Endothelial cell (in vitro differentiated cells): ENCODE measurements around the gene GPR119. TPM values are rescaled to one million over a fixed set of nuclear protein-coding genes. Genes with fewer than 3 reads are reported as not detected.
"Not testable (repeated sequence)": the region's sequence is repeated elsewhere in the genome, so short reads cannot be mapped to it uniquely, and the experiment has no call there.

Experiments
- DNase-seq: peaks from one replicate; pipeline ENCODE4 v3.0.0; 2021; ENCODE audit warnings: low spot score
- H3K27ac Mint-ChIP-seq: one replicate; pipeline ENCODE4 v1.8.0; 2021; ENCODE audit warnings: mixed read lengths, inconsistent platforms; ENCODE audit not compliant: unreplicated experiment
- H3K27me3 Mint-ChIP-seq: one replicate; pipeline ENCODE4 v1.8.0; 2021; ENCODE audit warnings: mild to moderate bottlenecking, moderate library complexity, mixed read lengths, inconsistent platforms; ENCODE audit not compliant: unreplicated experiment
- H3K36me3 Mint-ChIP-seq: one replicate; pipeline ENCODE4 v1.8.0; 2021; ENCODE audit warnings: mild to moderate bottlenecking, low read depth, mixed read lengths, inconsistent platforms; ENCODE audit not compliant: unreplicated experiment
- H3K4me1 Mint-ChIP-seq: one replicate; pipeline ENCODE4 v1.8.0; 2021; ENCODE audit warnings: mild to moderate bottlenecking, mixed read lengths, inconsistent platforms; ENCODE audit not compliant: unreplicated experiment
- H3K4me3 Mint-ChIP-seq: one replicate; pipeline ENCODE4 v1.8.0; 2021; ENCODE audit warnings: mild to moderate bottlenecking, mixed read lengths, inconsistent platforms; ENCODE audit not compliant: unreplicated experiment
- H3K9me3 Mint-ChIP-seq: one replicate; pipeline ENCODE4 v1.8.0; 2021; ENCODE audit warnings: mixed read lengths, inconsistent platforms; ENCODE audit not compliant: unreplicated experiment
- CTCF ChIP-seq: fragments of 200-600 bp; sonication (generic); IDR thresholded peaks from one replicate; pipeline ENCODE4 v1.5.0; 2021; ENCODE audit warnings: antibody characterized with exemption; ENCODE audit not compliant: unreplicated experiment
- total RNA-seq: library from RNA; stranded (reverse); fragmentation: NEBNext Ultra II Directional; extraction: Animal tissue kit (Norgen Biotek cat#: 25700); gene quantifications from one replicate; pipeline ENCODE4 v1.2.1, GENCODE V29; 2021; ENCODE audit not compliant: unreplicated experiment

The GPR119 gene
- total RNA-seq, 1 donor from 2014 or later = not detected

- no peak for TF ChIP-seq CTCF
- Mint-ChIP-seq H3K4me3 (no peak overlapping the region), H3K27me3 (no peaks in the 10 kb centered on the region), H3K9me3 (no peaks in the 10 kb centered on the region), H3K27ac (no peak overlapping the region), H3K4me1 (no peaks in the 10 kb centered on the region), H3K36me3 (no peaks in the 10 kb centered on the region)
- no peak for DNase-seq
Observed at GRCh38 chrX:130378024-130378669, 7.3 kb downstream of the GPR119 start.

DNA sequence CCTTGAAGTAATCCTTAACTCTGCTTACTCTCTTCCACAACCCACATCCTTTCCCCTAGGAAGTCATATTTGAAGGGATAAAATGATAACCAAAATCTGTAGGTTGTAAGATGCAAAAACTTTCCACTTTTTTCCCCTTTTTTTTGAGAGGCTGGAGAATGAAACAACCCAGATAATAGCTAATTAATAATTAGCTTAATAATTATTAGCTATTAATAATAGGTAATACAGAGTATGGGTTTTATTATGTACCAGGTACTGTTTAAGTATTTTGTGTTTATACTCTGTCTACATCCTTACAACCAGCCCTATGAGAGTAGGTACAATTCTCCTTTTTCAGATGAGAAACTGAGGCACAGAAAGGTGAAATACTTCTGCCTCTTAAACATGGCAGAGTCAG is 9.4 kb downstream of the GPR119 start:
- Mint-ChIP-seq H3K36me3 (no peaks in the 10 kb centered on the region), H3K27ac (no peak overlapping the region), H3K9me3 (no peaks in the 10 kb centered on the region), H3K27me3 (no peaks in the 10 kb centered on the region), H3K4me3 (no peak overlapping the region), H3K4me1 (no peaks in the 10 kb centered on the region)
- no peak for DNase-seq
- no peak for TF ChIP-seq CTCF

- H3K27ac Mint-ChIP-seq, H3K36me3 Mint-ChIP-seq, H3K4me1 Mint-ChIP-seq, H3K27me3 Mint-ChIP-seq, DNase-seq, H3K4me3 Mint-ChIP-seq, H3K9me3 Mint-ChIP-seq: not testable (repeated sequence)
Observed at GRCh38 chrX:130352050-130352449, 33.4 kb downstream of the GPR119 start.

DNA sequence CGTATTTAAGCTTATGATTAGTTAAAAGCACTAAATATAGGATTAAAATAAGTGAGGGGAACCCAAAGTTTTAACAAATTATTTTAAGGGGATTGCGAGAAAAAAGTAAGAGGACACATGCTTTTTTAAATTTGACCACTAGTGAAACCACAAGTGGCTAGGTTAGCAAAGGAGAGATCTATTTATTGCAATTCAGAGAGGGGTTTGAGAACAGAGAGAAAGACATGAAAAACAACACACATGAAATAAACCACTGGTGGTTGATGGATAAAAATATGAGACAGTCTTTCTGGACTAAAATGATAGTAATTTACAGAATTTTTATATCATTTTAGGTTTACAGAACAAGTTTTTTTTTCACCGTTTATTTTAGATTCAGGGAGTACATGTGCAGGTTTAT is 33.9 kb downstream of the GPR119 start:
- no peak overlapping the region for H3K27ac Mint-ChIP-seq
- H3K4me3 Mint-ChIP-seq = no peak overlapping the region
- DNase-seq = no peak
- no peaks in the 10 kb centered on the region for H3K36me3 Mint-ChIP-seq
- TF ChIP-seq CTCF = no peak
- H3K27me3 Mint-ChIP-seq = no peaks in the 10 kb centered on the region
- H3K4me1 Mint-ChIP-seq = no peaks in the 10 kb centered on the region
- H3K9me3 Mint-ChIP-seq = no peaks in the 10 kb centered on the region

GRCh38 chrX:130347321-130347720 is 38.2 kb downstream of the GPR119 start:
- H3K9me3 Mint-ChIP-seq = no peaks in the 10 kb centered on the region
- no peak for TF ChIP-seq CTCF
- no peaks in the 10 kb centered on the region for H3K4me1 Mint-ChIP-seq
- DNase-seq = no peak
- no peaks in the 10 kb centered on the region for H3K27me3 Mint-ChIP-seq
- no peaks in the 10 kb centered on the region for H3K36me3 Mint-ChIP-seq
- H3K27ac Mint-ChIP-seq = no peak overlapping the region
- no peak overlapping the region for H3K4me3 Mint-ChIP-seq
